ENCODE results near the gene KIAA1586. TPM values are rescaled to one million over a fixed set of nuclear protein-coding genes. Genes with fewer than 3 reads are reported as not detected.

Gene KIAA1586
- total and polyA plus RNA-seq, 2 donors (not counting 3 experiments of a cell fraction or from before 2014, with no cell fraction given) = 1.7 to 14.0 TPM

- POLR2A ChIA-PET = no interaction called here
- no peak for FAIRE-seq
- intact Hi-C loops (cut with micrococcal nuclease) = no loop called here
Observed at GRCh38 chr6:57024321-57024720, 22.2 kb upstream of the KIAA1586 start.

More at GRCh38 chr6:57024321-57024720, 22.2 kb upstream of the KIAA1586 start:
- H3K36me3 ChIP-seq (ENCODE audit: control insufficient read depth in 2 of 2, extremely low read depth in 1 of 2, insufficient read depth in 2 of 2, low read length in 2 of 2) = no peaks in the 10 kb centered on the region
- H3K79me2 ChIP-seq (ENCODE audit: control insufficient read depth, insufficient read depth, low read length) = no peaks in the 10 kb centered on the region
- H3K4me2 ChIP-seq (ENCODE audit: insufficient read depth, low read length) = no peak overlapping the region
- H3K27ac ChIP-seq (ENCODE audit: insufficient read depth, low read depth, low read length) = no peak overlapping the region
- TF ChIP-seq FOS (IDR thresholded peaks at IDR 0.05; ENCODE audit: borderline replicate concordance, insufficient read depth, low read length) (no peak), GATA2 (IDR thresholded peaks at IDR 0.05; ENCODE audit: insufficient read depth, insufficient read length, low read depth, low read length) (no peak), JUN (IDR thresholded peaks at IDR 0.05; ENCODE audit: borderline replicate concordance, insufficient read depth, insufficient read length, low read depth) (no peak), CTCF (IDR thresholded peaks at IDR 0.05; ENCODE audit: extremely low read depth in 1 of 2, insufficient read depth in 1 of 2, low read depth in 1 of 2, low read length in 2 of 2) (no peak), EZH2 (IDR thresholded peaks at IDR 0.05; ENCODE audit: borderline replicate concordance, low read depth, low read length, severe bottlenecking) (no peak), POLR2AphosphoS5 (IDR thresholded peaks at IDR 0.05; ENCODE audit: insufficient read depth, low read depth, low read length) (no peak), MAX (IDR thresholded peaks at IDR 0.05; ENCODE audit: insufficient read depth, insufficient read length) (no peak), MYC (IDR thresholded peaks at IDR 0.05; ENCODE audit: low read depth, low read length) (no peak), POLR2A (IDR thresholded peaks at IDR 0.05; ENCODE audit: low read depth, low read length) (no peak)
- H3K9ac ChIP-seq (replicated peaks; ENCODE audit: extremely low read depth, insufficient read depth, low read length) = no peak overlapping the region
- no peaks in the 10 kb centered on the region for H3K27me3 ChIP-seq (ENCODE audit: control insufficient read depth in 2 of 2, insufficient read depth in 2 of 2, low read length in 2 of 2)
- dilution Hi-C loops (cut with MboI; ENCODE audit: extremely low pct_ligation_motif_present, low sequenced_read_pairs) = no loop called here
- CTCF ChIA-PET = interaction anchor here (1.2 to 2.5 kb wide), 4 partner anchors 69 to 293 kb away, joined by 3 to 11 read pairs (median 8); partner anchors contain the start of gene BEND6
- H2AFZ ChIP-seq (ENCODE audit: low read depth, low read length) = no peak overlapping the region
- no peaks in the 10 kb centered on the region for H3K9me1 ChIP-seq (replicated peaks; ENCODE audit: control insufficient read depth, extremely low read depth, insufficient read depth, low read length)
- no peaks in the 10 kb centered on the region for H4K20me1 ChIP-seq (replicated peaks; ENCODE audit: control insufficient read depth, extremely low read depth, insufficient read depth, low read length)
- H3K4me1 ChIP-seq (ENCODE audit: control insufficient read depth, extremely low read depth, insufficient read depth, low read length) = no peaks in the 10 kb centered on the region
- no peak for DNase-seq (ENCODE audit: low read depth, low spot score)
- no TSS peak for BruUV-seq (replicated peaks)
- H3K9me3 ChIP-seq (replicated peaks; ENCODE audit: control insufficient read depth, insufficient read depth, low read length) = no peaks in the 10 kb centered on the region
- H3K4me3 ChIP-seq (replicated peaks in 1 of 3; ENCODE audit: insufficient read depth in 1 of 3, low read depth in 1 of 3, low read length in 3 of 3) = no peak overlapping the region

All from endothelial cell of umbilical vein (primary cell).